ENCODE measurements around the gene TPM2.

DNA sequence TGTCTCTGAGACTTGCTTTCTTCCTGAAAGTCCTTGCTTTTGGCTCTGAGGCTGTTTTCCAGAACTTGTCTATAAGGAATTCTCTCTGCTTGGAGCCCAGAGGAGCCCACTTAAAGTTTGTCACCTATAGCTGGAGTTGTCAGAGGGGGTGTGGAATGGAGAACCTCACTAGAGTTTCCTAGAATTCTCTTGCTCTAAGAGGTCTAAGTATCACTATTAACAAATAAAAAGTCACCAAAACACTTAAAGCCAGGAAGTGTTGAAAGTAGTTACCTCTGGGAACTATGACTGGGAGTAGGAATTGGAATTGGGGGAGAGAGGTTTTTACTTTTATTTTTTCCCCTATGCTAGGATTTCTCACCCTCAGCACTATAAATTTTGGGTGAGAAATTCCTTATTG, 54.0 kb downstream of the TPM2 start:
- TF ChIP-seq EP300 (IDR thresholded peaks at IDR 0.05) (no peak), POLR2A (IDR thresholded peaks at IDR 0.05) (no peak)
- TF ChIP-seq, protein P1, sequence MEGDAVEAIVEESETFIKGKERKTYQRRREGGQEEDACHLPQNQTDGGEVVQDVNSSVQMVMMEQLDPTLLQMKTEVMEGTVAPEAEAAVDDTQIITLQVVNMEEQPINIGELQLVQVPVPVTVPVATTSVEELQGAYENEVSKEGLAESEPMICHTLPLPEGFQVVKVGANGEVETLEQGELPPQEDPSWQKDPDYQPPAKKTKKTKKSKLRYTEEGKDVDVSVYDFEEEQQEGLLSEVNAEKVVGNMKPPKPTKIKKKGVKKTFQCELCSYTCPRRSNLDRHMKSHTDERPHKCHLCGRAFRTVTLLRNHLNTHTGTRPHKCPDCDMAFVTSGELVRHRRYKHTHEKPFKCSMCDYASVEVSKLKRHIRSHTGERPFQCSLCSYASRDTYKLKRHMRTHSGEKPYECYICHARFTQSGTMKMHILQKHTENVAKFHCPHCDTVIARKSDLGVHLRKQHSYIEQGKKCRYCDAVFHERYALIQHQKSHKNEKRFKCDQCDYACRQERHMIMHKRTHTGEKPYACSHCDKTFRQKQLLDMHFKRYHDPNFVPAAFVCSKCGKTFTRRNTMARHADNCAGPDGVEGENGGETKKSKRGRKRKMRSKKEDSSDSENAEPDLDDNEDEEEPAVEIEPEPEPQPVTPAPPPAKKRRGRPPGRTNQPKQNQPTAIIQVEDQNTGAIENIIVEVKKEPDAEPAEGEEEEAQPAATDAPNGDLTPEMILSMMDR (IDR thresholded peaks at IDR 0.05), result no peak

Data from gastroesophageal sphincter (tissue), 3 donors.